Left ventricle myocardium inferior (tissue), 1 donor: Measurements from ENCODE around the gene FNDC3B. TPM values are rescaled to one million over a fixed set of nuclear protein-coding genes. Genes with fewer than 3 reads are reported as not detected.

Experiments
- DNase-seq: peaks from one replicate; pipeline ENCODE4 v3.0.0-alpha.2; 2020
- H3K27ac ChIP-seq: fragments of 200-600 bp; replicated peaks from 2 replicates; pipeline ENCODE4 v1.8.0; 2021
- H3K27me3 ChIP-seq: fragments of 200-600 bp; 2 replicates; pipeline ENCODE4 v1.8.0; 2021; ENCODE audit warnings: low read depth
- H3K36me3 ChIP-seq: fragments of 200-600 bp; 2 replicates; pipeline ENCODE4 v1.8.0; 2021
- H3K4me1 ChIP-seq: fragments of 200-600 bp; 2 replicates; pipeline ENCODE4 v1.8.0; 2021
- H3K4me3 ChIP-seq: fragments of 200-600 bp; 2 replicates; pipeline ENCODE4 v1.8.0; 2021; ENCODE audit warnings: mild to moderate bottlenecking, moderate library complexity
- H3K9me3 ChIP-seq: fragments of 200-600 bp; replicated peaks from 2 replicates; pipeline ENCODE4 v1.8.0; 2021
- intact Hi-C: fragments of 100-400 bp; cut with micrococcal nuclease; formaldehyde crosslinking; loops from one replicate; pipeline ENCODE4 v1.11.0; 2022
- total RNA-seq: library from RNA; stranded (reverse); fragmentation: NEBNext Ultra II Directional; extraction: Animal tissue kit (Norgen Biotek cat#: 25700); gene quantifications from one replicate; pipeline ENCODE4 v1.2.1, GENCODE V29; 2021
- TF ChIP-seq, protein P1 (sequence below): fragments of 200-600 bp; IDR thresholded peaks from 2 replicates; pipeline ENCODE4 v1.8.0; 2021; ENCODE audit warnings: antibody characterized with exemption, mild to moderate bottlenecking, borderline replicate concordance
- donor health status: DM: no; HTN: yes; CAD: no; lungs with severe emphysema.

The FNDC3B gene
- total RNA-seq, 1 donor from 2014 or later = 75.7 TPM

DNA sequence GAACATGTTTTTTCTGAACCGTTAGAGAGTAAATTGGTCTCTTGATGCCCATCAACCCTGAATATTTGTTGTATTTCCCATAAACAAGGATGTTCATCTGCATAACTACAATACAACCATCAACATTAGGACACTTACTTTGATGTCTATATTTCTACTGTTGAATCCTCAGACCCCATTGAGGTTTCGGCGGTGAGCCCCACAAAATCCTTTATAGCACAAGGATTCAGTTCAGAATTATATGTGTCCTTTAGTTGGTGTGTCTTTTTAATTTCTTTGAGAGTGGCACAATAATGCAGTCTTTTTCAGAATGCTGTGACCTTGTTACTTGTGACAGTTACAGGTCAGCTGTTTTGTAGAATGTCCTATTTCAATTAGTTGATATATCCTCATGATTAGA is 158.0 kb downstream of the FNDC3B start:
- H3K36me3 ChIP-seq = no peaks in the 10 kb centered on the region
- TF ChIP-seq, protein P1, sequence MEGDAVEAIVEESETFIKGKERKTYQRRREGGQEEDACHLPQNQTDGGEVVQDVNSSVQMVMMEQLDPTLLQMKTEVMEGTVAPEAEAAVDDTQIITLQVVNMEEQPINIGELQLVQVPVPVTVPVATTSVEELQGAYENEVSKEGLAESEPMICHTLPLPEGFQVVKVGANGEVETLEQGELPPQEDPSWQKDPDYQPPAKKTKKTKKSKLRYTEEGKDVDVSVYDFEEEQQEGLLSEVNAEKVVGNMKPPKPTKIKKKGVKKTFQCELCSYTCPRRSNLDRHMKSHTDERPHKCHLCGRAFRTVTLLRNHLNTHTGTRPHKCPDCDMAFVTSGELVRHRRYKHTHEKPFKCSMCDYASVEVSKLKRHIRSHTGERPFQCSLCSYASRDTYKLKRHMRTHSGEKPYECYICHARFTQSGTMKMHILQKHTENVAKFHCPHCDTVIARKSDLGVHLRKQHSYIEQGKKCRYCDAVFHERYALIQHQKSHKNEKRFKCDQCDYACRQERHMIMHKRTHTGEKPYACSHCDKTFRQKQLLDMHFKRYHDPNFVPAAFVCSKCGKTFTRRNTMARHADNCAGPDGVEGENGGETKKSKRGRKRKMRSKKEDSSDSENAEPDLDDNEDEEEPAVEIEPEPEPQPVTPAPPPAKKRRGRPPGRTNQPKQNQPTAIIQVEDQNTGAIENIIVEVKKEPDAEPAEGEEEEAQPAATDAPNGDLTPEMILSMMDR = no peak
- no peak overlapping the region for H3K4me3 ChIP-seq
- H3K27me3 ChIP-seq = no peaks in the 10 kb centered on the region
- H3K27ac ChIP-seq = no peak overlapping the region
- no peak for DNase-seq
- no peaks in the 10 kb centered on the region for H3K9me3 ChIP-seq
- intact Hi-C loops = no loop called here
- H3K4me1 ChIP-seq = peaks cover 61% of the 10 kb centered on the region

DNA sequence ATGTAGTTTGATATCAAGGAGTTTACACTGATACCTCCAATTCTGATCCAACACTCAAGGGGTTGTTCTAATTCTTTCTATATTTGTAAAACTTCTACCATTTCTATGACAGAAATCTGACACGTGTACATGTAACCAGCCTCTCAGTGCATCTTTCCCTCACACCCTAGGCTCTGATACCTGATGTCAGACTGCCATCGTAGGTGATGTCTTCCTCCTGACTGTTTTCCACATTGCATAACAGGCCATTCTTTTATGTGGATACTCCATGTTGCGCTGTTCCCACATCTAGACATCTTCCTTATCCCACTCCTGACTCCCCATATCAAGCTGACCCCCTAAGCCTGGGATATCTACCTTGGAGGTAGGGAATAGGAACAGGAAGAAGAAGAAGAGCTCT is 159.1 kb downstream of the FNDC3B start:
- Histone ChIP-seq H3K4me3 (no peak overlapping the region), H3K27me3 (no peaks in the 10 kb centered on the region), H3K9me3 (no peaks in the 10 kb centered on the region), H3K4me1 (peaks cover 67% of the 10 kb centered on the region), H3K27ac (no peak overlapping the region), H3K36me3 (no peaks in the 10 kb centered on the region)
- TF ChIP-seq, protein P1 = no peak
- intact Hi-C loops = no loop called here
- no peak for DNase-seq

DNA sequence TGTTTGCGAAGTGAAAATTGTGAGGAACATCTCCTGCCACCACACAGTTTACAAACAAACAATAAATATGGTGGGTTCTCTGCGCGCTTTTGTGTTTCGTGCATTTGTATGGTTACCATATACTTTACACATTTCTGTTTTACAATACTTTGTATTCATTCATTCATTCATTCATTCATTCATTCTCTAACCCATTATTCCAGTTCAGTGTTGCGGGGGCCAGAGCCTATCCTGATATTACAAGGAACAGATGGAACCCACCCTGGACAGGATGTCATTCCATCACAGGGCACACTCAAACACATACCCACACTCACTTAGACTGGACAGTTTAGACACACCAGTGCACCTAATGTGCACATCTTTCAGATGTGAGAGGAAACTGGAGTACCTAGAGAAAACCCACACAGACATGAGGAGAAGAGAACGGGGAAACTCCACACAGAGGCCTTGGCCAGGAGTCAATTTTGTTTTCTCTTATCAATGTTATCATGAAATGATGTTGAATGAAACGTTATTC is 160.5 kb downstream of the FNDC3B start:
- intact Hi-C loops = no loop called here
- peak overlapping the region; percentile 89 for H3K27ac ChIP-seq
- no peaks in the 10 kb centered on the region for H3K27me3 ChIP-seq
- no peak overlapping the region for H3K4me3 ChIP-seq
- H3K36me3 ChIP-seq = no peaks in the 10 kb centered on the region
- DNase-seq = no peak
- H3K9me3 ChIP-seq = no peaks in the 10 kb centered on the region
- peaks cover 72% of the 10 kb centered on the region for H3K4me1 ChIP-seq
- TF ChIP-seq, protein P1 = no peak

DNA sequence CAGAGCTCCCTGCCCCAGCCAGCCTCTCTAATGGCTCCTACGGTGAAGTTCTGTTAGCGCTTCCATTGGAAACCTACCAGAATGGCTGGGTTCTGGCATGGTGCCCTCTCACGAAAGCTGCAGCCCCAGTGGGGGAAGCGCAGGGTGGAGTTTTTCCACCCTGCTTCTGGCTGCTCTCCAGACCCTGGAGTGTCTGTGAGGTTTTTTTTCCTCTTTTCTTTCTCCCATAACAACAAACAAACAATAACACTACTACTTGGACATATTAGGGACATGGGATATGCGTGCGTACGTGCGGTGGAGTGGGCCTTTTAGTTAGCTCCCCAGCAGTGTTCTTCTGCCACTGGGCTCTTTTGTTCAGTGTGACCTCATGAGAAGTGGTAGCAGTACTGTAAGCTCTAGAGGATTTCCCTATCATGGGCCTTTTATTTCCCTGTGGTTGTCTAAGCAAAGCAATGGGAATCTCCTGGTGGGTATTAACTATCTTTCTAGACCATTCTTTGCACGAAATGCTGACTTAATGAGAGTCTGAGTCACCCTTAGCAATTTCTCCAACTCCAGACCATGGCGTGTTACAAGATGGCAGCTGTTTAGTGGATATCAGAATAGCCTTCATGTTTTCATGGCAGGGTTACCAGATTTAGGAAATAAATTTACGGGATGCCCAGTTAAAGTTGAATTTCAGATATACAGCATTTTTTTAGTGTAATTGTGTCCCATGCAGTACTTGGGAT is 161.9 kb downstream of the FNDC3B start:
- intact Hi-C loops = no loop called here
- no peaks in the 10 kb centered on the region for H3K36me3 ChIP-seq
- H3K27ac ChIP-seq = peak overlapping the region; percentile 89
- peaks cover 70% of the 10 kb centered on the region for H3K4me1 ChIP-seq
- TF ChIP-seq, protein P1 = no peak
- H3K9me3 ChIP-seq = no peaks in the 10 kb centered on the region
- peak; percentile 89 for DNase-seq
- peak overlapping the region; percentile 25 for H3K4me3 ChIP-seq
- H3K27me3 ChIP-seq = no peaks in the 10 kb centered on the region

DNA sequence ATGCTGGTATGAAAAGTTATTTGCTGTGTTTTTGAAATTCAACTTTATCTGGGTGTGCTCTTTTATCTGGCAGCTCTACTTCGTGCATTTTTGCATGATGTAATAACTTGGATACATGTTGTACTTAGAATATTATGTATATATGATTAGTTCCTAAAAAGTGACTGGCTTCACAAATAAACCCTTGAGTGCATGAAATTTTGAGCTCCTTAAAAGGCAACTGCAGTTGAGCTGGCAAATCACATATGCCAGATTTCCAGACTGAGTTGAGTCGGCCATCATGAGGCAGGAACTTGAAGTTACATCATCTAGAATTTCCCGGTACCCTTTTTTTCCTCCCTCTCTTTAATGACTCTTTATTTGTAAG is 162.5 kb downstream of the FNDC3B start:
- DNase-seq = no peak
- Histone ChIP-seq H3K4me3 (no peak overlapping the region), H3K4me1 (peaks cover 70% of the 10 kb centered on the region), H3K27ac (peak overlapping the region; percentile 89), H3K27me3 (no peaks in the 10 kb centered on the region), H3K9me3 (no peaks in the 10 kb centered on the region), H3K36me3 (no peaks in the 10 kb centered on the region)
- intact Hi-C loops = no loop called here
- TF ChIP-seq, protein P1 = no peak
